Esophagus squamous epithelium (tissue), 5 donors: Measurements from ENCODE around the gene COX8A. TPM values are rescaled to one million over a fixed set of nuclear protein-coding genes. Genes with fewer than 3 reads are reported as not detected.

ENCODE experiments used
- DNase-seq: peaks from one replicate; lab custom pipeline; 2025; lab: John Stamatoyannopoulos, UW
- H3K27ac ChIP-seq, 4 donors: fragments of 200-600 bp; sonication (generic); one replicate each; pipeline ENCODE4 v1.5.1; 2016 to 2019; ENCODE audit warnings: mild to moderate bottlenecking in 1 of 4
- H3K27me3 ChIP-seq, 4 donors: fragments of 200-600 bp; sonication (generic); 1 replicate in 3 of 4; 2 replicates in 1 of 4; pipeline versions ENCODE4 v1.5.1 to v1.6.0; 2017 to 2021; ENCODE audit warnings: antibody characterized with exemption in 1 of 4
- H3K36me3 ChIP-seq, 3 donors: fragments of 200-600 bp; sonication (generic); one replicate each; pipeline ENCODE4 v1.5.1; 2016 to 2019
- H3K4me1 ChIP-seq, 3 donors: fragments of 200-600 bp; sonication (generic); one replicate each; pipeline ENCODE4 v1.5.1; 2017 to 2019
- H3K4me3 ChIP-seq, 4 donors: fragments of 200-600 bp; sonication (generic); 1 replicate in 3 of 4; 2 replicates in 1 of 4; pipeline ENCODE4 v1.5.1; 2016 to 2019; ENCODE audit warnings: mild to moderate bottlenecking in 2 of 4, moderate library complexity in 1 of 4
- H3K9me3 ChIP-seq, 3 donors: fragments of 200-600 bp; sonication (generic); one replicate each; pipeline ENCODE4 v1.5.1; 2016 to 2019
- CTCF ChIP-seq, 6 experiments: fragments of 450-650 bp in 4 of 6; fragments of 200-600 bp in 2 of 6; sonication (generic) in 2 of 6; IDR thresholded peaks; one replicate each; pipeline ENCODE4 v1.5.1; 2016 to 2019; ENCODE audit warnings: antibody characterized with exemption in 6 of 6, mild to moderate bottlenecking in 4 of 6, moderate library complexity in 4 of 6
- POLR2A ChIP-seq, 4 donors: fragments of 450-650 bp; IDR thresholded peaks; one replicate each; pipeline ENCODE4 v1.6.1; 2017; ENCODE audit warnings: antibody characterized with exemption in 4 of 4, mild to moderate bottlenecking in 4 of 4, moderate library complexity in 3 of 4
- WGBS, 2 donors: methylation state at CpG; one replicate each; pipeline ENCODE4 v1.1.5; 2018; 5-methylcytosine and 5-hydroxymethylcytosine counted together
- intact Hi-C: fragments of 100-400 bp; cut with DNase I; formaldehyde crosslinking; loops from one replicate; pipeline ENCODE4 v1.15.0; 2022
- total RNA-seq, 4 donors: library from RNA; depleted of rRNA; stranded (reverse); fragments of >200 nt; gene quantifications; one replicate each; pipeline ENCODE4 v1.1.0, GENCODE V29; 2016
- donor health status: DM: yes; HTN: yes; CAD: no.

The COX8A gene
- total RNA-seq, 4 donors from 2014 or later = 417 to 745 (median 637) TPM

- TF ChIP-seq CTCF (IDR thresholded peaks at IDR 0.05) (no peak), POLR2A (IDR thresholded peaks at IDR 0.05) (no peak)
- H3K9me3 ChIP-seq = no peaks in the 10 kb centered on the region
- whole genome bisulfite sequencing, 2 donors = 76 to 85% methylated on average over 5 of the region's 5 CpGs
- intact Hi-C loops = no loop called here
- no peak for DNase-seq
- H3K27ac ChIP-seq = no peak overlapping the region
- peaks cover 9 to 100% (median 44%) of the 10 kb centered on the region in 3 donors for H3K36me3 ChIP-seq
- H3K27me3 ChIP-seq = no peaks in the 10 kb centered on the region
- H3K4me1 ChIP-seq = peaks cover 1 to 40% (median 2%) of the 10 kb centered on the region in 3 donors
- no peak overlapping the region for H3K4me3 ChIP-seq
Observed at GRCh38 chr11:63993100-63993499, 18.7 kb downstream of the COX8A start.

- Histone ChIP-seq H3K9me3 (no peaks in the 10 kb centered on the region), H3K36me3 (peaks cover 9 to 99% (median 47%) of the 10 kb centered on the region in 3 donors), H3K4me1 (peaks cover 9 to 42% (median 10%) of the 10 kb centered on the region in 3 donors), H3K4me3 (no peak overlapping the region), H3K27me3 (no peaks in the 10 kb centered on the region), H3K27ac (no peak overlapping the region)
- DNase-seq = no peak
- WGBS, 2 donors = 71 to 79% methylated on average over 6 of the region's 6 CpGs
- TF ChIP-seq POLR2A (IDR thresholded peaks at IDR 0.05) = no peak
- no peak for TF ChIP-seq CTCF (IDR thresholded peaks at IDR 0.05)
- intact Hi-C loops = no loop called here
Observed at GRCh38 chr11:63993993-63994392, 19.6 kb downstream of the COX8A start.

- no peak overlapping the region for H3K27ac ChIP-seq
- WGBS, 2 donors = 83% methylated on average over 2 of the region's 18 CpGs; no CpG with 5 or more reads in 1 of the 2 donors
- peaks cover 32 to 57% (median 32%) of the 10 kb centered on the region in 3 donors for H3K4me1 ChIP-seq
- H3K9me3 ChIP-seq = no peaks in the 10 kb centered on the region
- TF ChIP-seq POLR2A (IDR thresholded peaks at IDR 0.05) = no peak
- no peak for TF ChIP-seq CTCF (IDR thresholded peaks at IDR 0.05)
- H3K4me3 ChIP-seq = no peak overlapping the region
- intact Hi-C loops = no loop called here
- peaks cover 9 to 74% (median 36%) of the 10 kb centered on the region in 3 donors for H3K36me3 ChIP-seq
- peaks cover 0 to 4% (median 0%) of the 10 kb centered on the region in 4 donors for H3K27me3 ChIP-seq
- DNase-seq = no peak
Observed at GRCh38 chr11:63996512-63996911, 22.1 kb downstream of the COX8A start.

- TF ChIP-seq POLR2A (IDR thresholded peaks at IDR 0.05) (no peak), CTCF (IDR thresholded peaks at IDR 0.05) (no peak)
- no peak overlapping the region for H3K27ac ChIP-seq
- 55 to 89% methylated on average over 2 to 15 of the region's 27 CpGs for WGBS, 2 donors
- intact Hi-C loops = no loop called here
- H3K4me3 ChIP-seq = no peak overlapping the region
- H3K27me3 ChIP-seq = peaks cover 0 to 4% (median 0%) of the 10 kb centered on the region in 4 donors
- DNase-seq = no peak
- peaks cover 9 to 67% (median 36%) of the 10 kb centered on the region in 3 donors for H3K36me3 ChIP-seq
- H3K9me3 ChIP-seq = no peaks in the 10 kb centered on the region
- H3K4me1 ChIP-seq = peaks cover 32 to 64% (median 38%) of the 10 kb centered on the region in 3 donors
Observed at GRCh38 chr11:63997104-63997700, 22.8 kb downstream of the COX8A start.

GRCh38 chr11:63997801-63998337, 23.4 kb downstream of the COX8A start:
- no peak for DNase-seq
- Histone ChIP-seq H3K4me1 (peaks cover 32 to 70% (median 39%) of the 10 kb centered on the region in 3 donors), H3K9me3 (no peaks in the 10 kb centered on the region), H3K36me3 (peaks cover 9 to 60% (median 36%) of the 10 kb centered on the region in 3 donors), H3K27ac (peak overlapping the region in 2 of 4 donors; percentile 71 to 84), H3K27me3 (peaks cover 0 to 4% (median 0%) of the 10 kb centered on the region in 4 donors), H3K4me3 (no peak overlapping the region)
- TF ChIP-seq POLR2A (IDR thresholded peaks at IDR 0.05) = no peak
- TF ChIP-seq CTCF (IDR thresholded peaks at IDR 0.05) = no peak
- WGBS, 2 donors = 78 to 81% methylated on average over 3 to 4 of the region's 11 CpGs
- intact Hi-C loops = no loop called here
